PC-3 (cell line): ENCODE data around the gene EXD2.

Source experiments
- EZH2 ChIP-seq: fragments of 300-600 bp; sonication (generic); IDR thresholded peaks from one replicate; pipeline ENCODE4 v1.6.1; 2017; ENCODE audit warnings: antibody characterized with exemption, mild to moderate bottlenecking, low read length; ENCODE audit not compliant: unreplicated experiment
- EZH2phosphoT487 ChIP-seq: fragments of 300-600 bp; sonication (generic); IDR thresholded peaks from 2 replicates; pipeline ENCODE4 v1.6.1; 2018; ENCODE audit warnings: mild to moderate bottlenecking, antibody characterized with exemption, low read length, borderline replicate concordance
- TF ChIP-seq, protein P1 (sequence below): fragments of 300-600 bp; sonication (generic); conservative IDR thresholded peaks from 2 replicates; pipeline ENCODE4 v1.5.1; 2017; ENCODE audit warnings: antibody characterized with exemption, low read depth, mild to moderate bottlenecking, low read length

DNA sequence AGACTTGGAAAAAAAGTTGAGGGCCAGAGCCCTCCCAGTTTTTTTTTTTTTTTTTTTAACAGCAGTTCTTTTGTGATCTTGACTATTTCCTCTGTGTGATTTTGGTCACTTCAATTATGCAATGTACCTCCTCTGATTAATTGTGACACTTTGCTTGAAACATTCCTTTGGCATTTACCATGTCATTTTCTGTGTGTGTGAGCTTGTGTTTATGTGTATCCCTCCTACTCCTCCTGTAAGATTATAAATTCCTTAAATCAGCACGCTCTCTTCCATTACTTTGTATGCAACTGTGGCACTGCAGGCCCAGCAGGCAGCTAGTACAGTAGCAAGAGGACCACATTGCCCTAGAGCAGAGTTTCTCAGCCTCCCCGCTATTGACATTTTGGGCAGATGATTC, 35.4 kb downstream of the EXD2 start:
- TF ChIP-seq, protein P1, sequence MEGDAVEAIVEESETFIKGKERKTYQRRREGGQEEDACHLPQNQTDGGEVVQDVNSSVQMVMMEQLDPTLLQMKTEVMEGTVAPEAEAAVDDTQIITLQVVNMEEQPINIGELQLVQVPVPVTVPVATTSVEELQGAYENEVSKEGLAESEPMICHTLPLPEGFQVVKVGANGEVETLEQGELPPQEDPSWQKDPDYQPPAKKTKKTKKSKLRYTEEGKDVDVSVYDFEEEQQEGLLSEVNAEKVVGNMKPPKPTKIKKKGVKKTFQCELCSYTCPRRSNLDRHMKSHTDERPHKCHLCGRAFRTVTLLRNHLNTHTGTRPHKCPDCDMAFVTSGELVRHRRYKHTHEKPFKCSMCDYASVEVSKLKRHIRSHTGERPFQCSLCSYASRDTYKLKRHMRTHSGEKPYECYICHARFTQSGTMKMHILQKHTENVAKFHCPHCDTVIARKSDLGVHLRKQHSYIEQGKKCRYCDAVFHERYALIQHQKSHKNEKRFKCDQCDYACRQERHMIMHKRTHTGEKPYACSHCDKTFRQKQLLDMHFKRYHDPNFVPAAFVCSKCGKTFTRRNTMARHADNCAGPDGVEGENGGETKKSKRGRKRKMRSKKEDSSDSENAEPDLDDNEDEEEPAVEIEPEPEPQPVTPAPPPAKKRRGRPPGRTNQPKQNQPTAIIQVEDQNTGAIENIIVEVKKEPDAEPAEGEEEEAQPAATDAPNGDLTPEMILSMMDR = no peak
- TF ChIP-seq EZH2 = no peak
- no peak for TF ChIP-seq EZH2phosphoT487
